ENCODE measurements around the gene TPO.

TPO gene

DNA sequence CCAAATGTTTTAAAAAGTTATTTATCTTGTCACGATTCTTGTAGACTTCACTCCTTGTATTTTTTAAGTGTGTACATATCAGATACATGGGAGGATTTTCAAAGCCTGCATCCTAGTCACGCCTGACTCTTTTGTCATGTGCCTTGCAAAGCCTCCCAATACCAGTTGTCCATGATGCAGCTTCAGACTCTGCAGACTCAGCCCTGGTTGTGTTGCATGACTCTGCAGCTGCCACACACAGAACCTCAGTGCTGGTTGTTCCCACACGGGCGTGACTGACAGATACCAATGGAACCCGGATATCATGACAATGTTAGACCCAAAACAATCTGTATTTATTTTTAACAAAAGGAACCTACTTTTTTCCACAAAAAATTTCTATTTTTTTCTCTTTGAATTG, 38.2 kb downstream of the TPO start:
- no peak for DNase-seq (ENCODE audit: low read depth)

DNA sequence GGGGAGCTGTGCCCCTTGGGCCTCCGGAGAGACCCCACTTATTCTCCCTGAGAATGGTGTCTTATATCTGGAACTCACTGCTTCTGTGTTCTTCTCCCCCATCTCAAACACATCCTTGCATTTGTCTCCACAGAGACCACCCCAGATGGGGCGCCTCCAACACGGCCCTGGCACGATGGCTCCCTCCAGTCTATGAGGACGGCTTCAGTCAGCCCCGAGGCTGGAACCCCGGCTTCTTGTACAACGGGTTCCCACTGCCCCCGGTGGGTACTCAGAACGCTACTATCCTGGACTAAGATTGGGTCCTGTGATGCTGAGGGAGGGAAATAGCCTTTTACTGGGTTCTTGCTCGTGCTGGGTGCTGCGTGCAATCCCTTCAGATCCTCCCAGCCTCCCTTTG, 40.3 kb downstream of the TPO start:
- DNase-seq (ENCODE audit: low read depth) = no peak

DNA sequence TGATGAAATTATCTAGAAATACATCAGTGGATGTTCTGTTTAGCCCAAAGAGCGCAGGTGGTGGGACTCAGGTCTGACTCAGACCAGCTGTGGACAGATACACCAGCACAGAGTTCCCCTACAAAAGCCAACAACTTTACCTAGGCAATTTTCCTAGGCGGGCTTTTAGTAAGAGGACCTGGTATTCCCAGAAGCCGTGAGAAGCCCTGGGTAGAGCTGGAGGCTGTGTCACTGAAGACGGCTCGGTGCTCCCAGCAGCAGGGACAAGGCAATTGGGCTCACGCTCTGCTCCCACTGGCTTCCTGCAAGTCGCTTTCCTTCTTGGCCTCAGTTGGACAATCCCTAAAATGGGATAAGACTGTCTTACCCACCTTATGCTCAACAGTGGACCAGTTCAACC, 41.1 kb downstream of the TPO start:
- no peak for DNase-seq (ENCODE audit: low read depth)

DNA sequence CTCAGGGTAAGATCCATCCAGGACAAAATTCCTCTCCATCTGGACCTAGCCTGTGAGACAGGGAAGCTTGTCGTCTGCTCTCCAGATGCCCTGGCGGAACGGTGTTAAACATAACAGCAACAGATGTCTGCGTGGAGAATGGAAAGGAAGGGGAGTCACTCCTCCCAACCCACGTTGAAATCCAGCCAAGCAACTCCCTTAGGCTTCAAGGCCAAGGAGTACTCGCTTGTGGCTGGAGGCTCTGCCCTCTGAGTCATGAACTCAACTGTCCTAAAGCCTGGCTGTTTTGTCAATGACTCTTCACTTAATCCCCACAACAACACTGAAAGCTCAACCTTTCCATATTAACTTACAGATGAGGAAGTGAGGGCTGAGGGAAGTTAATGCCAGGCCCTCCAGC, 42.2 kb downstream of the TPO start:
- no peak for DNase-seq (ENCODE audit: low read depth)

DNA sequence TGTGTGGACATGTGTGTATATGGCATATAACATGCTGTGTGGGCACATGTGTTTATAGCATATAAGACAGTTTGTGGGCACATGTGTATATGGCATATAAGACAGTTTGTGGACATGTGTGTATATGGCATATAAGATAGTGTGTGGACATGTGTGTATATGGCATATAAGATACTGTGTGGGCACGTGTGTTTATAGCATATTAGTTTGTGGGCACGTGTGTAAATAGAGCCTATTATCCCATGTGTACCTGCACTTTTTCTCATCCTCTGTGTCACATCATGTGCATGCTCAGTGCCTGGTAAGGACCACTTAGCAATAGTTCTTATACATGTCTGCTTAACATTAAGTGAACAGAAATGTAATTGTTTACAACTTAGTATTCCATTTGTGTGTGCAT, 45.2 kb downstream of the TPO start:
- DNase-seq (ENCODE audit: low read depth) = no peak

DNA sequence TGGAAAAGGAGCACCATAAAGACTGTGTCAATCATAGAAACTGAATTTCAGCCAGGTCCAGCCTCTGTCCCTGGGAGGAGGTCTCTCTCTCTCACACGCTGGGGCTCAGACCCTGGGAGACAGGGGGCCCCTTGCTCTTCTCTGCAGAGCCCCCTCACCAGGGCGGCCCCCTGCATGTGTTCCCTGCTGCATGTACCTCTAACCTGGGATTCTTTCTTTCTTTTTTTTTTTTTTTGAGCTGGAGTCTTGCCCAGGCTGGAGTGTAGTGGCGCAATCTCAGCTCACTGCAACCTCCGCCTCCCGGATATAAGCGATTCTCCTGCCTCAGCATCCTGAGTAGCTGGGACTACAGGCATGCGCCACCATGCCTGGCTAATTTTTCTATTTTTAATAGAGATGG, 46.5 kb downstream of the TPO start:
- no peak for DNase-seq (ENCODE audit: low read depth)

DNA sequence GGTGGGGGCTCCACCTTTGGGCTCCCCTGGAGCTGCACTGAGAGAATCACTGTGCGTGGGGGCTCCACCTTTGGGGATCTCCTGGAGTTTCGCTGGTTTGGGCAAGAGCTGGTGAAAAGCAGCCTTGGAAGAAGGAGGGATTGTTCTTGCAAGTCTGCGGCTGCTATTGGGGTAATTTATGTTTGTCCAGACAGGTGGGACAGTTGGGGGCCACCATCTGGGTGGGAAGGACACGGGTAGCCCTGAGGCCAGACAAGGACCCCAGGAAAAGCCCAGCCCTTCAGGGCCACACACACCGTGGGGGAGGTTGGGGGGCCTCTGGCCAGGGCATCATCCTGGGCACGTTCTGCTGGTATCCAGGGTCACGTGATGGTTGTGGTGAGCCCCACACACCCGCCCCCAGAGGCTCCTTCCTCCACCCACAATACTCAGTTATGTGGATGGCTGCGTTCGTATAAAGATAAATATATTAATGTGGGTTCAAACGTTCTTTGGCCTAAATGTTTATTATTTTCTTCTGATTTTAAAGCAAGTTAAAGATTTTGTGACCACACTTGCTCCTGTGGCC, 47.7 kb downstream of the TPO start:
- no peak for DNase-seq (ENCODE audit: low read depth)

DNA sequence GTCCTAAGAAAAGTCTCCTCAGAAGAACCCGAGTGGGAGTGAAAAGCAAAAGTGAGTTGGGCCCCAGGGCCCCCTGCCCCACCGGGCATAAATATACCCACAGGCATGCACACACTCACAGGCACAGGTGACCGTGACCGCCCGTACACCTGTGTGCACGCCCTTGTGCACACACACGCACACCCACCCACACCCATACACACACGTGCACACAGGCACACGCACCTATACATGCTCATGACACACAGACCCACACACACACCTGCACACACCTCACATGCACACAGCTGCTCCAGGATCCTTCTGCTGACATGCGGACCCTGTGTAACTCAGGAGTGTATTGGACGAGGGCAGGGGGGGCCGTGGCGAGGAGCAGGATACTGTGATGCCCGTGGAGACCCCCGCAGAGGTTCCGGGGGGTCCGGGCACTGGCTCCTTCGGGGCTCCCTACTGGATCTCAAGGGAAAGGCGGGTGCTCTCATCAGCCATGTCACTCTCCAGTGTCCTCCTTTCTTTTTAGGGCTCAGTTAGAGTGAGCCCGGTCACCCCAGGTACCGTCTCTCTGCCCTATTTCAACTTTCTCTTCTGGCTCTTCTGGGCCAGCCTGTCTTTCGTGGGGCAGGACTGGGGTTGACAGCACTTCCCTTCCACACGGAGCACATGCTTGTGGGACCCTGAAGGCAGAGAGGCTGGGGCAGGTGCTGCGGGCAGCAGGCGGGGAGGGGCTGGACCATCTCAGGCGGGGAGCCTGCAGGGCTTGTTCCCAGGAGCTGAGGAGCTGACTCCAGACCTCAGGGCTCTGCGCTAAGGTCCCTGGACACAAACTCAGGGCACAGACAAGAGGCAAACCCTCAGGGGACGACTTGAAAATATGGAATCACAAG, 48.5 kb downstream of the TPO start:
- no peak for DNase-seq (ENCODE audit: low read depth)

DNA sequence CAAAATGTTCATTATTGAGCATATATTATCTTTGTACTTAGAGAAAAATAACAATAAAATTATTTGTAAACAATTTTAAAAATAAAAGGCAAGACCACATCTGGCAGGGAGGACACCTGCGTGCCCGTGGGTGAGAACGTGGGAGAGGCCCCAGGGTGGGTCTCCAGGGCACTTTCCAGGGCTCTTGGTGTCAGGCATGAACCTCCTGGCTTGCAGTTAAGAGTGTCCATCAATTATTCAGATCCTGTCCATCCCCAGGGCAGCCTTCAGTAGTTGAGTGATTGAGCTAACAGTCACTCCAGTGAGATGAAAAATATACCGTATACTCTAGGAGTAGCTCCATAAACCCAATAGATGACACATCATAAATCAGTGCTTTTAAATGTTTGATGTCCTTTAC, 49.7 kb downstream of the TPO start:
- no peak for DNase-seq (ENCODE audit: low read depth)

DNA sequence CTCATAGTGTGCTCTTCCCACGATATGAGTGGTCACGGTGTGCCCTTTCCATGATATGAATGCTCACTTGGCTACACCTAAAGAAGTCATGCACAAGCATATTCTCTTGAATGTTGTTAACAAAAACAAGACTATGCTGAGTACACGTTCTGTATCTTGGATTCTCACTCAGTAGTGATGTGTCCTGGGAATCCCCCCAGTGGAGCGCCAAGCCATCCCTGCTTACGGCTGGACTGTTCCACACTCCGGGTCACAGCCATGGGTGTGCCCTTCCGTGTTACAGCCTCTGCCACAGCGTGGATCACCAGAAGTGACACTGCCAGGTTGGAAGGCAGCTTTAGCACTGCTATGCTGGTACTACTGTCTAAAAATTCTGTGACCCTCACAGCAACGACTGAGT, 59.1 kb downstream of the TPO start:
- DNase-seq (ENCODE audit: low read depth) = no peak

DNA sequence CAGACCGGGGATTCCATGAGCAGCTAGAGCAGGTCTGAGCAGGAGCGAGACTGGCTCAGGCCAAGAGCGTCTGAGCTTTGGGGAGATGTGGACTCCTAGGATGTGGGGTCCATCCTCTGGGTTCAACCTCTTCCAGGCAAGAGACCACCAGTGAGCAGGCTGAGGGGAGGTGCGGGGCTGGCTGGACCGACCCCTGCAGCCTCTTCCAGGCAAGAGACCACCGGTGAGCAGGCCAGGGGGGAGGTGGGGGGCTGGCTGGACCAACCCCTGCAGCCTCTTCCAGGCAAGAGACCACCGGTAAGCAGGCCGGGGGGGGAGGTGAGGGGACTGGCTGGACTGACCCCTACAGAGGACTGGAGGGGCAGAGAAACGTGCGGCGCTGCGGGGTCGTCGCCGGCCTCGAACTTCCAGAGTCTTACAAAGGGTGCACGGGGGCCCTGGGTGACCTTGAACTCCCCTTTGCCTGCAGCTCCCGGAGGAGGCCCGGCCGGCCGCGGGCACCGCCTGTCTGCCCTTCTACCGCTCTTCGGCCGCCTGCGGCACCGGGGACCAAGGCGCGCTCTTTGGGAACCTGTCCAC, 63.4 kb downstream of the TPO start:
- DNase-seq (ENCODE audit: low read depth) = no peak

DNA sequence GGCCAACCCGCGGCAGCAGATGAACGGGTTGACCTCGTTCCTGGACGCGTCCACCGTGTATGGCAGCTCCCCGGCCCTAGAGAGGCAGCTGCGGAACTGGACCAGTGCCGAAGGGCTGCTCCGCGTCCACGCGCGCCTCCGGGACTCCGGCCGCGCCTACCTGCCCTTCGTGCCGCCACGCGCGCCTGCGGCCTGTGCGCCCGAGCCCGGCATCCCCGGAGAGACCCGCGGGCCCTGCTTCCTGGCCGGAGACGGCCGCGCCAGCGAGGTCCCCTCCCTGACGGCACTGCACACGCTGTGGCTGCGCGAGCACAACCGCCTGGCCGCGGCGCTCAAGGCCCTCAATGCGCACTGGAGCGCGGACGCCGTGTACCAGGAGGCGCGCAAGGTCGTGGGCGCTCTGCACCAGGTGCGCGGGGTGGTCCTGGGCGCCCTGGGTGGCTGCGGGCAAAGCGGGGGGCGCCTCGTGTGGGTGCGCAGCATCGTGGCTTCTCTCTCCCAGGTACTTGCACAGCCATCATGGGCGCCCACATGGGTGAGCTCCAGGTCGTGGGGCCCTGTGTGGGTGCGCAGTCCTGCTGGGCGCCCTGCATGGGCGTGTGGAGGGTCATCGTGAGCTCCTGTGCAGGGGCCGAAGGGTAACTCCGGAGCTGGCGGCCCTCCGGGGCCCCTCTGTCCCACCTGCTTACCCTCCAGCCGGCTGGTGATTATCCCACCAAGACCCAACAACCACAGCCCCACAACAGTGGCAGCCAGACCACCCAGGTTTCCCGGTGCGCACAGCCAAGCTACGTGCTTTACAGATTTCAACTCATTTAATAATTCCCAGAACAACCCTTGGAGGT, 64.2 kb downstream of the TPO start:
- no peak for DNase-seq (ENCODE audit: low read depth)

DNA sequence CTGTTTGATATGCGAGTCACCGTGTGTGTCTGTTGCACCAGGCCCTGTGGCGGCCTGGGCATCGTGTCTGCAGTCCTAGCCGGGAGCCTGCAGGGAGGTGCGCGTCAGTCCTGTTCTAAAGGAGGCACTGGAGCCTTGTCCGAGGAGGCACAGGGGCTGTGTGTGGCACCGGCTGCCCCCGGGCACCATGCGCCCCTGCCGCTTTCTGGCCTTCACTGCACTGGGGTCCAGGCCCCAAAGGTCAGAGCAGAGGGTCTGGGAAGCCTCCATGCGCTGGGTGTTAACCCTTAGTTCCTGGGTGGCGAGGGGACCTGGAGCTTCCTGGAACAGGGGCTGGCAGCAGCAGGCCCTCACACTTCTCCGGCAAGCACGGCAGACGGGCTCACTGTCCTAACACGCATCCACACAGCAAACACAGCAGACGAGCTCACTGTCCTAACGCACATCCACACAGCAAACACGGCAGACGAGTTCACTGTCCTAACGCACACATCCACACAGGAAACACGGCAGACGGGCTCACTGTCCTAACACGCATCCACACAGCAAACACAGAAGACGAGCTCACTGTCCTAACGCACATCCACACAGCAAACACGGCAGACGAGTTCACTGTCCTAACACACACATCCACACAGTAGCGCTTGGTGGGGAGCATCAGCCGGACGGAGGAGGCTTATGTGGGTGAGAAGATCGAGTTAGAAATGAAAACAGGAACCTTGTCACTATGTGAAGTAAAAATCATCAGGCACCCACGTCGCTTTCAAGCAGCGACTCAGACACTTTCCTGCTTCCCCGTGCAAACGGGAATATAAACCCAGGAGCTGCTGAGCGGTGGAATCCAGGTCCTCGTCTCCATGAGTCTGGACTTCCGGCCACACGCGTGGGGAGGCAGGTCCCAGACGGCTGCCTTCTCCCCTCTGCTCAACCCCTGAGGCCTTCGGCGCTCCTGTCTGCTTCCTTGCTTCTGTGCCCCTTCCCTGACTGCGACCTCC, 65.3 kb downstream of the TPO start:
- no peak for DNase-seq (ENCODE audit: low read depth)

DNA sequence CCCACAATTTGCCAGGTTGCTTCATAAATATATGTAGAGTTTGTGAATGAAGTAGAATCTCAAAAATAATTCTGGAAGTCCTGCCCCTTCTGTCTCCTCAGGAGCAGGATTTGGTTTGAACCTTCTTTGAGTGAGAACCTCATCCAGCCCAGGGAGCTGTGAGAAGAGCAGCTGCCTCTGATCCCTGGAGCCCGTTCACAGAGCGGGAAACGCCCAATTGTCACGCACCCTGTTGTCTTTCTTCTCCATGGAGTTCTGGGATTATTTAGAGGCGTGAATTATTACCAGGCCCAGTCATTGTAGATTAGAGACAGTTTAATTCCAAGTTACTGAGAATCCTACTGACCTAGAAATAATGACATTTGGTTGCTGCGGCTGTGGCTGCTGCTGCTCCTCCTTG, 66.1 kb downstream of the TPO start:
- no peak for DNase-seq (ENCODE audit: low read depth)

DNA sequence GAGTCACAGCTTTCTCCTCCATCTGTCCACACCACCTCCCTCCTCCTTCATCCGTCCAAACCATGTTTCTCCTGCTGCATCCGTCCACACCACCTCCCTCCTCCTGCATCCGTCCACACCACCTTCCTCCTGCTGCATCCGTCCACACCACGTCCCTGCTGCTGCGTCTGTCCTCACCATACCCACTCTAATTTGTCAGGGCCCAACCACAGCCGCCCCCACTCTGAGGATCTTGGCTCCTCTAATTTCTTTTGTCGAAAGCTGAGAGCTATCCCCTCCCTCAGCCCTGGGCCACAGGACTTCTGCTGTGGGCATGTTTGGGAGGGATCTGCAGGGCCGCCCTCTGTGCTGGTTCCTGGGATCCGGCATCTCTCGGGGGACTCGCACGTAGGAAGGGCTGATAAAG, 67.4 kb downstream of the TPO start:
- no peak for DNase-seq (ENCODE audit: low read depth)

DNA sequence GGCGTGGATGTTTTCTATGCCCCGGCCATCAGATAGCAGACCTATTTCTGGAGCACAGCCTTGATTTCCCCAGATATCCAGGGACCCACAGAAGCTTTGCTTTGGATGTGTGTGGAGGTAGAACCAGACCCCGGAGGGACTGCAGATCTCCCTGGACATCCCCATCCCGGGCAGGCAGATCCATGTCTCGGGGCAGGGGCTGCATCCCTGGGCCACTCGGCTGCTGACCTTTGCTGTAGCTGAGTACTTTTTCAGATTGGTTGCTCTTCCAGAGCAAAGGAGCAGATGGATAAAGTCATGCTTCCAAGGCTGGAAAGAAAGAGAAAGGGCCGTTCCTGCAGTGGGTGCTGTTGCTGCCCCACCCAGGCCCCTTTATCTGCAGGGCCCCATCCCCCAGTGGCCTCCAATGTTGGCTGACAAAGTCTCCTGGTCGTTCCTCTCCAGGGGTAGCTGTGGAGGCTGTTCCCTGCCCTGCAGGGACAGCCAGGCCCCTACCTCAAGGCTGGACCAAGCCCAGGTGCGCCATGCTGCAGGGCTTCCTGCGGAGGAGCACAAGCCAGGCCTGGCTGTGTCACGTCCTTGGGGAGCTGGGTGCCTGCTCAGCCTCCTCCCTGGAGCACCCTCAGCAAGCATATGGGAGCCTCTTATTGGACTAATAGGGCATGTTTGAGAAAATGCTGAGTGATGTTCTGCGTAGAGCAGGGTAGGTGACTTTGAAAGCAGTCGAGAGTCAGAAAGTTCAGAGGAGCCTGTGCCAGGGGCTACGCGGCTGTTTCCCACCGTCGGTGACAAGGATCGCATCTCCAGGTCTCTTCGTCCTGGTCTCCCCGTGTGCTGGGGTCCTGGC, 68.4 kb downstream of the TPO start:
- no peak for DNase-seq (ENCODE audit: low read depth)

DNA sequence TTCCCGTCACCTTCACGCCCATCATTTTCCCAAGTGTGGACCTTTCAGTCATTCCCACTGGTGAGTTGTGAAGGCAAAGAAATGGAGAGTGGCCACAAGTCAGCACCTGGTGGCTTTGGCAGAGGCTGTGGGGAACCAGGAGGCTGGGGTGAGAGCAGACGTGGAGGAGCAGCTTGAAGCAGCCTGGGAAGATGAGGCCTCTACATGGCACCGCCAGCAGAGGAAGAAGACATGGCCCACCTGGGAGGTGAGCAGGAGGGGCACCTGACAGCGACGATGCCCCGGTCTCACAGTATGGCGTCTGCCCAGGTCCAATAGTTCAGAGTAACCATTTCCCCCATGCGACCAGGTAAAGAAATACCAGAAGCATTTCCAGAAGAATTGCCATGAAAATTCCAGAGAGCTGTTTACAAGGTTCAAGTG, 69.0 kb downstream of the TPO start:
- DNase-seq (ENCODE audit: low read depth) = no peak

DNA sequence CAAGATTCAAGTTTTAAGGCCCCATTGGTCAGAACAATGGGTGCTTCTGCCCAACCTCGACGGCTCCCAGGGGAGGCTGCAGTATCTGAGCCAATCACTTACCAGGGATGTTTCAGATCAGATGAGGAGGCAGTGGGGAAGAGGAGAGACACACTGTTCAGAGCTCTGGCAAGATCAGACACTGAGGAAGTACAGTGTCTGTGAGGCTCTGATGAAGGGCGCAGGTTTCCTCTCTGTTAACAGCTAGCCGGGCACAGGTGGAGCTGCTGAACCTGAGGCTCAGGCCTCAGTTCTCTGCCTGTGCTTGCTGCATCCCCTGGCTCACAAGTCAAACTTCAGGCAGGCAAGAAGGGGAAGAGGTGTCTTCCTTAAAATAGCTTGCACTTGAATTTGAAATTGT, 69.7 kb downstream of the TPO start:
- DNase-seq (ENCODE audit: low read depth) = no peak

DNA sequence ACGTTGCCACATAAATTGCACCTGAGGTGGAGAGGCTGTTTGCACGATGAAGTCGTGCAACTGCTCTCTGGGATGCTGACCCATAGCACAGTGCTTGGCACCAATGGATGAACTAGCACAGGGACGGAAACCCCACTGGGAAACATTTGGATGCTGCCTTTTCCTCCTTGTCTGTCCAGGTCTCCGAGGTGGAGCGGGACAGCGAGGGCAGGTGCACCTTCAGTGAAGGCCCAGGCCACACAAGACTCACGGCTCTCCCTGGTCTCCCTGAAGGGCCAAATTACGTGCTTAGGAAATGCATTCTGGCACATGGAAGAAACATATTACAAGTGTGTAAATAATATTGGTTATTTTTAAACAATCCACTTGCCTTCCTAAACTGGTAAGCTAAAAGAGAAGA, 70.3 kb downstream of the TPO start:
- no peak for DNase-seq (ENCODE audit: low read depth)

DNA sequence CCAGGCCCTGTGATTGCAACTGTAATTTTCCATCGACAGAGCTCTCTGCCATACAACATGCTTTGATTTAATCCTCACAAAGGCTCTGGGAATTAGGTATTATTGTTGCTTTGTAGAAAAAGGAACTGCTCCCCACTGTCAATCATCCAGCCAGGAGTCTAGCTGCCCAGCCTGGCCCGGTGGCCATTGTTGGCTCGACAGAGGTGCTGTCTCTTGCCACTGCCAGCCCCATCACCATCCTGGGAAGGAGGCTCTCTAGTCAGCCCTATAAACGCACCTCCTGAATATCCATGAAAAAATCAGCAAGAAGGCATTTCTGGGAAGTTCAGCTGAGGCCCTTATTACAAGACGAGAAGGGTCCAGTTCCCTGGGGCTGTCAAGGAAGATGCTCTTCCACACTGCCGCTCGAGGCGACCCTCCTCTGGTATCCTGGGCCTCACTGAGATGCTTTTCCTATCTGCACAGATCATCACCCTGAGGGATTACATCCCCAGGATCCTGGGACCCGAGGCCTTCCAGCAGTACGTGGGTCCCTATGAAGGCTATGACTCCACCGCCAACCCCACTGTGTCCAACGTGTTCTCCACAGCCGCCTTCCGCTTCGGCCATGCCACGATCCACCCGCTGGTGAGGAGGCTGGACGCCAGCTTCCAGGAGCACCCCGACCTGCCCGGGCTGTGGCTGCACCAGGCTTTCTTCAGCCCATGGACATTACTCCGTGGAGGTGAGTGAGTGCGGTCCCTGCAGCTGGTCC, 71.0 kb downstream of the TPO start:
- no peak for DNase-seq (ENCODE audit: low read depth)

Data from activated T-cell treated with anti-CD3 and anti-CD28 coated beads for 48 hours (primary cell).